Panc1 (cell line): ENCODE measurements around the gene CSKMT.

Experiments used
- TCF7L2 ChIP-seq: IDR thresholded peaks from 2 replicates; pipeline ENCODE4 v1.6.1; 2011; ENCODE audit warnings: mild to moderate bottlenecking, low read depth, low read length, inconsistent platforms
- TF ChIP-seq, protein P1 (sequence below): fragments of 450-650 bp; IDR thresholded peaks from 2 replicates; pipeline ENCODE4 v1.5.1; 2017; ENCODE audit warnings: mild to moderate bottlenecking

DNA sequence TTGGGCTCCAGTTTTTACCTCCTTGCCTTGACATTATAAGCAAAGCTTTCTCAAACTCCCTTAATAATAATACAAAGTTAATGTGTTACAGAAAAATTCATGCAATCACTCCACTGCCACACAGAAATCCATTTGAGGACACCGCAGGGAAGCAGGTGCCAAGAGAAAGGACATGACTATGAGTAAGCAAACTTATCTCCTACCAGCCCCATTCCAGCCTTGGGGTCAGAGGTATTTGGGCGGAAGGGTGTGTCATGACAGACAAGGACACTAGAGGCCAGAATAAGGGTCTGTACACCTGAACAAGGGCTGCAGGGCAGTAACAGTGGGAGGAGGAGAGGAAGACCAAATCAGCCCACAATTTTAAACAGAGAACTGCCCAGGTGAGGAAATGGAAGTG, 48.2 kb downstream of the CSKMT start:
- TF ChIP-seq, protein P1, sequence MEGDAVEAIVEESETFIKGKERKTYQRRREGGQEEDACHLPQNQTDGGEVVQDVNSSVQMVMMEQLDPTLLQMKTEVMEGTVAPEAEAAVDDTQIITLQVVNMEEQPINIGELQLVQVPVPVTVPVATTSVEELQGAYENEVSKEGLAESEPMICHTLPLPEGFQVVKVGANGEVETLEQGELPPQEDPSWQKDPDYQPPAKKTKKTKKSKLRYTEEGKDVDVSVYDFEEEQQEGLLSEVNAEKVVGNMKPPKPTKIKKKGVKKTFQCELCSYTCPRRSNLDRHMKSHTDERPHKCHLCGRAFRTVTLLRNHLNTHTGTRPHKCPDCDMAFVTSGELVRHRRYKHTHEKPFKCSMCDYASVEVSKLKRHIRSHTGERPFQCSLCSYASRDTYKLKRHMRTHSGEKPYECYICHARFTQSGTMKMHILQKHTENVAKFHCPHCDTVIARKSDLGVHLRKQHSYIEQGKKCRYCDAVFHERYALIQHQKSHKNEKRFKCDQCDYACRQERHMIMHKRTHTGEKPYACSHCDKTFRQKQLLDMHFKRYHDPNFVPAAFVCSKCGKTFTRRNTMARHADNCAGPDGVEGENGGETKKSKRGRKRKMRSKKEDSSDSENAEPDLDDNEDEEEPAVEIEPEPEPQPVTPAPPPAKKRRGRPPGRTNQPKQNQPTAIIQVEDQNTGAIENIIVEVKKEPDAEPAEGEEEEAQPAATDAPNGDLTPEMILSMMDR: no peak
- no peak for TF ChIP-seq TCF7L2
